ENCODE measurements around the gene NTS. TPM values are rescaled to one million over a fixed set of nuclear protein-coding genes. Genes with fewer than 3 reads are reported as not detected.
A peak's percentile ranks its signal among the peaks of the same experiment; 100 is the strongest.

Gene NTS
- polyA plus RNA-seq, 1 experiment = not detected

GRCh38 chr12:85866986-85867776 is 6.9 kb upstream of the NTS start:
- ChIA-PET CTCF (interaction anchor here (0.6 to 5.6 kb wide), 42 partner anchors 11 to 1296 kb away, joined by 3 to 49 read pairs (median 4); partner anchors contain the start of gene RASSF9), POLR2A (no interaction called here)
- no peaks in the 10 kb centered on the region for H3K36me3 ChIP-seq (ENCODE audit: control insufficient read depth, insufficient read depth, low read length)
- no peak overlapping the region for H3K4me3 ChIP-seq (ENCODE audit: low read depth, low read length)
- DNase-seq (ENCODE audit: low read depth) = no peak
- no peaks in the 10 kb centered on the region for H3K27me3 ChIP-seq (ENCODE audit: control insufficient read depth, insufficient read depth, low read length)
- TF ChIP-seq CTCF (IDR thresholded peaks at IDR 0.05; ENCODE audit: insufficient read depth, low read depth, low read length) = peak; percentile 70

- ChIA-PET CTCF (interaction anchor here (0.6 to 3.0 kb wide), 11 partner anchors 31 to 754 kb away, joined by 3 to 11 read pairs (median 3); no protein-coding TSS in a partner anchor), POLR2A (no interaction called here)
- peak; percentile 80 for TF ChIP-seq CTCF (IDR thresholded peaks at IDR 0.05; ENCODE audit: insufficient read depth, low read depth, low read length)
- DNase-seq (ENCODE audit: low read depth) = no peak
- Histone ChIP-seq H3K36me3 (ENCODE audit: control insufficient read depth, insufficient read depth, low read length) (no peaks in the 10 kb centered on the region), H3K27me3 (ENCODE audit: control insufficient read depth, insufficient read depth, low read length) (0 out of 2 replicates have a peak, but pooled peaks cover 3% of the 10 kb centered on the region), H3K4me3 (ENCODE audit: low read depth, low read length) (no peak overlapping the region)
Measured at GRCh38 chr12:85872497-85873091, 1.5 kb upstream of the NTS start.

GRCh38 chr12:85877459-85877858 is 3.4 kb downstream of the NTS start:
- DNase-seq (ENCODE audit: low read depth) = no peak
- no peak for TF ChIP-seq CTCF (IDR thresholded peaks at IDR 0.05; ENCODE audit: insufficient read depth, low read depth, low read length)
- ChIA-PET CTCF (no interaction called here), POLR2A (no interaction called here)
- Histone ChIP-seq H3K36me3 (ENCODE audit: control insufficient read depth, insufficient read depth, low read length) (no peaks in the 10 kb centered on the region), H3K27me3 (ENCODE audit: control insufficient read depth, insufficient read depth, low read length) (0 out of 2 replicates have a peak, but pooled peaks cover 3% of the 10 kb centered on the region), H3K4me3 (ENCODE audit: low read depth, low read length) (no peak overlapping the region)

- no peak overlapping the region for H3K4me3 ChIP-seq (ENCODE audit: low read depth, low read length)
- ChIA-PET POLR2A (no interaction called here), CTCF (interaction anchor here (1.2 kb wide), 1 partner anchor 16 kb away, joined by 5 read pairs; no protein-coding TSS in a partner anchor)
- H3K36me3 ChIP-seq (ENCODE audit: control insufficient read depth, insufficient read depth, low read length) = no peaks in the 10 kb centered on the region
- TF ChIP-seq CTCF (IDR thresholded peaks at IDR 0.05; ENCODE audit: insufficient read depth, low read depth, low read length) = no peak
- H3K27me3 ChIP-seq (ENCODE audit: control insufficient read depth, insufficient read depth, low read length) = no peaks in the 10 kb centered on the region
- DNase-seq (ENCODE audit: low read depth) = no peak
Measured at GRCh38 chr12:85883763-85884162, 9.7 kb downstream of the NTS start.

- ChIA-PET POLR2A (no interaction called here), CTCF (no interaction called here)
- DNase-seq (ENCODE audit: low read depth) = no peak
- H3K27me3 ChIP-seq (ENCODE audit: control insufficient read depth, insufficient read depth, low read length) = no peaks in the 10 kb centered on the region
- TF ChIP-seq CTCF (IDR thresholded peaks at IDR 0.05; ENCODE audit: insufficient read depth, low read depth, low read length) = no peak
- no peak overlapping the region for H3K4me3 ChIP-seq (ENCODE audit: low read depth, low read length)
- H3K36me3 ChIP-seq (ENCODE audit: control insufficient read depth, insufficient read depth, low read length) = no peaks in the 10 kb centered on the region
Measured at GRCh38 chr12:85894653-85895052, 20.6 kb downstream of the NTS start.

All from BJ (cell line).